Activated CD8-positive, alpha-beta memory T cell treated with anti-CD3 and anti-CD28 coated beads, Interleukin-2, amount 10 ng/mL, durations not matched to agents 7 days and 5 days (primary cell): ENCODE data around the gene PJA2. TPM values are rescaled to one million over a fixed set of nuclear protein-coding genes. Genes with fewer than 3 reads are reported as not detected.
"Not testable (repeated sequence)": the region's sequence is repeated elsewhere in the genome, so short reads cannot be mapped to it uniquely, and the experiment has no call there.

ENCODE experiments used
- ATAC-seq: fragments of 150-1000 bp; cut with Tn5 transposase; one replicate; pipeline ENCODE4 v1.10.0; 2021; ENCODE audit warnings: moderate library complexity
- CTCF ChIA-PET: fragments of 350-600 bp; sonication (Branson Sonifier 250); formaldehyde crosslinking; loops from one replicate; lab custom pipeline; 2021; ENCODE audit warnings: antibody characterized with exemption; lab: Charles Lee
- DNase-seq: peaks from one replicate; pipeline ENCODE4 v3.0.0-alpha.2; 2020
- H3K27ac Mint-ChIP-seq: one replicate; pipeline ENCODE4 v1.8.0; 2021; ENCODE audit warnings: mild to moderate bottlenecking, mixed read lengths
- H3K27me3 Mint-ChIP-seq: one replicate; pipeline ENCODE4 v1.8.0; 2021; ENCODE audit warnings: mixed read lengths
- H3K36me3 Mint-ChIP-seq: one replicate; pipeline ENCODE4 v1.8.0; 2021; ENCODE audit warnings: mild to moderate bottlenecking, mixed read lengths
- H3K4me1 Mint-ChIP-seq: one replicate; pipeline ENCODE4 v1.8.0; 2021; ENCODE audit warnings: mixed read lengths
- H3K4me3 Mint-ChIP-seq: one replicate; pipeline ENCODE4 v1.8.0; 2021; ENCODE audit warnings: mild to moderate bottlenecking, moderate library complexity, mixed read lengths
- H3K9me3 Mint-ChIP-seq: one replicate; pipeline ENCODE4 v1.8.0; 2022; ENCODE audit warnings: low read depth, mixed read lengths
- total RNA-seq, 2 experiments: library from RNA; stranded (reverse); gene quantifications; one replicate each; pipeline ENCODE4 v1.2.3, GENCODE V29; 2021

Gene PJA2
- total RNA-seq, 2 experiments from 2014 or later = 49.1 to 54.2 TPM

- no peak for ATAC-seq
- Mint-ChIP-seq H3K4me3 (no peak overlapping the region), H3K36me3 (peaks cover 8% of the 10 kb centered on the region), H3K27ac (no peak overlapping the region), H3K27me3 (peaks cover 4% of the 10 kb centered on the region), H3K4me1 (peaks cover 2% of the 10 kb centered on the region), H3K9me3 (peaks cover 7% of the 10 kb centered on the region)
- CTCF ChIA-PET = no interaction called here
- DNase-seq = no peak
Observed at GRCh38 chr5:109416882-109417281, 7.1 kb upstream of the PJA2 start.

- peaks cover 11% of the 10 kb centered on the region for H3K4me1 Mint-ChIP-seq
- H3K36me3 Mint-ChIP-seq, H3K27me3 Mint-ChIP-seq, H3K4me3 Mint-ChIP-seq, H3K27ac Mint-ChIP-seq, DNase-seq, CTCF ChIA-PET, ATAC-seq, H3K9me3 Mint-ChIP-seq: not testable (repeated sequence)
Observed at GRCh38 chr5:109413921-109414461, 4.2 kb upstream of the PJA2 start.

GRCh38 chr5:109413458-109413857 is 3.7 kb upstream of the PJA2 start:
- Mint-ChIP-seq H3K27ac (no peak overlapping the region), H3K27me3 (peaks cover under 1% of the 10 kb centered on the region), H3K4me1 (peaks cover 11% of the 10 kb centered on the region), H3K36me3 (peaks cover 8% of the 10 kb centered on the region), H3K4me3 (no peak overlapping the region), H3K9me3 (peaks cover 7% of the 10 kb centered on the region)
- no peak for DNase-seq
- CTCF ChIA-PET = no interaction called here
- ATAC-seq = no peak

- DNase-seq (no peak), ATAC-seq (no peak)
- peaks cover 8% of the 10 kb centered on the region for H3K36me3 Mint-ChIP-seq
- peaks cover 7% of the 10 kb centered on the region for H3K9me3 Mint-ChIP-seq
- H3K27ac Mint-ChIP-seq = no peak overlapping the region
- H3K4me3 Mint-ChIP-seq = no peak overlapping the region
- CTCF ChIA-PET = no interaction called here
- peaks cover 11% of the 10 kb centered on the region for H3K4me1 Mint-ChIP-seq
- no peaks in the 10 kb centered on the region for H3K27me3 Mint-ChIP-seq
Observed at GRCh38 chr5:109412981-109413402, 3.2 kb upstream of the PJA2 start.

GRCh38 chr5:109411627-109412026 is 1.9 kb upstream of the PJA2 start:
- Mint-ChIP-seq H3K4me1 (peaks cover 21% of the 10 kb centered on the region), H3K36me3 (peaks cover 17% of the 10 kb centered on the region), H3K9me3 (peaks cover 7% of the 10 kb centered on the region), H3K27ac (no peak overlapping the region), H3K4me3 (no peak overlapping the region), H3K27me3 (no peaks in the 10 kb centered on the region)
- ATAC-seq (no peak), DNase-seq (no peak)
- CTCF ChIA-PET = no interaction called here

- H3K27ac Mint-ChIP-seq = peak overlapping the region; percentile 99
- peak overlapping the region; percentile 80 for H3K4me3 Mint-ChIP-seq
- H3K9me3 Mint-ChIP-seq = peaks cover 7% of the 10 kb centered on the region
- no peaks in the 10 kb centered on the region for H3K27me3 Mint-ChIP-seq
- CTCF ChIA-PET = no interaction called here
- peaks cover 26% of the 10 kb centered on the region for H3K4me1 Mint-ChIP-seq
- DNase-seq (no peak), ATAC-seq (no peak)
- H3K36me3 Mint-ChIP-seq = peaks cover 19% of the 10 kb centered on the region
Observed at GRCh38 chr5:109411149-109411514, 1.4 kb upstream of the PJA2 start.

- H3K27ac Mint-ChIP-seq = peak overlapping the region; percentile 99
- H3K9me3 Mint-ChIP-seq = peaks cover 5% of the 10 kb centered on the region
- peak overlapping the region; percentile 80 for H3K4me3 Mint-ChIP-seq
- CTCF ChIA-PET = interaction anchor here (1.5 kb wide), 1 partner anchor 682 kb away, joined by 4 read pairs; no protein-coding TSS in a partner anchor
- H3K27me3 Mint-ChIP-seq = no peaks in the 10 kb centered on the region
- ATAC-seq = peak; percentile 17
- peaks cover 28% of the 10 kb centered on the region for H3K4me1 Mint-ChIP-seq
- H3K36me3 Mint-ChIP-seq = peaks cover 22% of the 10 kb centered on the region
- DNase-seq = peak; percentile 74
Observed at GRCh38 chr5:109410389-109411148, 795 bp upstream of the PJA2 start.

- ATAC-seq = peak; percentile 31
- DNase-seq = peak; percentile 91
- Mint-ChIP-seq H3K36me3 (peaks cover 26% of the 10 kb centered on the region), H3K27me3 (no peaks in the 10 kb centered on the region), H3K9me3 (peaks cover 2% of the 10 kb centered on the region), H3K27ac (peak overlapping the region; percentile 99), H3K4me3 (peak overlapping the region; percentile 80), H3K4me1 (peaks cover 36% of the 10 kb centered on the region)
- CTCF ChIA-PET = interaction anchor here (1.5 kb wide), 1 partner anchor 681 kb away, joined by 4 read pairs; no protein-coding TSS in a partner anchor
Observed at GRCh38 chr5:109408991-109409843, 557 bp downstream of the PJA2 start.

- Mint-ChIP-seq H3K27me3 (no peaks in the 10 kb centered on the region), H3K4me3 (peak overlapping the region; percentile 80), H3K36me3 (peaks cover 30% of the 10 kb centered on the region), H3K9me3 (no peaks in the 10 kb centered on the region), H3K27ac (peak overlapping the region; percentile 99), H3K4me1 (peaks cover 38% of the 10 kb centered on the region)
- no peak for DNase-seq
- ATAC-seq = no peak
- CTCF ChIA-PET = no interaction called here
Observed at GRCh38 chr5:109407913-109408312, 1.9 kb downstream of the PJA2 start.

- no peak overlapping the region for H3K27ac Mint-ChIP-seq
- no peak for ATAC-seq
- CTCF ChIA-PET = no interaction called here
Observed at GRCh38 chr5:109406719-109407118, 3.1 kb downstream of the PJA2 start.

GRCh38 chr5:109404428-109404960 is 5.3 kb downstream of the PJA2 start:
- H3K9me3 Mint-ChIP-seq = no peaks in the 10 kb centered on the region
- no peak for DNase-seq
- H3K27ac Mint-ChIP-seq = no peak overlapping the region
- no peak for ATAC-seq
- no peak overlapping the region for H3K4me3 Mint-ChIP-seq
- H3K36me3 Mint-ChIP-seq = peaks cover 46% of the 10 kb centered on the region
- H3K27me3 Mint-ChIP-seq = no peaks in the 10 kb centered on the region
- CTCF ChIA-PET = no interaction called here
- H3K4me1 Mint-ChIP-seq = peaks cover 43% of the 10 kb centered on the region

More at GRCh38 chr5:109406719-109407118, 3.1 kb downstream of the PJA2 start:
- Mint-ChIP-seq H3K36me3 (peaks cover 37% of the 10 kb centered on the region), H3K4me1 (peaks cover 43% of the 10 kb centered on the region), H3K27me3 (no peaks in the 10 kb centered on the region), H3K4me3 (peak overlapping the region; percentile 7), H3K9me3 (no peaks in the 10 kb centered on the region)
- DNase-seq = no peak

GRCh38 chr5:109403469-109403868 is 6.3 kb downstream of the PJA2 start:
- ATAC-seq = no peak
- Mint-ChIP-seq H3K9me3 (no peaks in the 10 kb centered on the region), H3K27ac (no peak overlapping the region), H3K4me1 (peaks cover 46% of the 10 kb centered on the region), H3K27me3 (no peaks in the 10 kb centered on the region), H3K36me3 (peaks cover 49% of the 10 kb centered on the region), H3K4me3 (no peak overlapping the region)
- CTCF ChIA-PET = no interaction called here
- DNase-seq = no peak

GRCh38 chr5:109399092-109399759 is 10.5 kb downstream of the PJA2 start:
- peaks cover 32% of the 10 kb centered on the region for H3K4me1 Mint-ChIP-seq
- no peak overlapping the region for H3K4me3 Mint-ChIP-seq
- CTCF ChIA-PET = interaction anchor here (1.3 kb wide), 1 partner anchor 22 kb away, joined by 3 read pairs; no protein-coding TSS in a partner anchor
- no peak overlapping the region for H3K27ac Mint-ChIP-seq
- H3K27me3 Mint-ChIP-seq = no peaks in the 10 kb centered on the region
- no peaks in the 10 kb centered on the region for H3K9me3 Mint-ChIP-seq
- DNase-seq = no peak
- peaks cover 38% of the 10 kb centered on the region for H3K36me3 Mint-ChIP-seq
- no peak for ATAC-seq
